Measurements from ENCODE around the gene ARFGEF3. TPM values are rescaled to one million over a fixed set of nuclear protein-coding genes. Genes with fewer than 3 reads are reported as not detected.

ARFGEF3 gene
- total RNA-seq, 1 experiment from 2014 or later: 5.2 TPM

DNA sequence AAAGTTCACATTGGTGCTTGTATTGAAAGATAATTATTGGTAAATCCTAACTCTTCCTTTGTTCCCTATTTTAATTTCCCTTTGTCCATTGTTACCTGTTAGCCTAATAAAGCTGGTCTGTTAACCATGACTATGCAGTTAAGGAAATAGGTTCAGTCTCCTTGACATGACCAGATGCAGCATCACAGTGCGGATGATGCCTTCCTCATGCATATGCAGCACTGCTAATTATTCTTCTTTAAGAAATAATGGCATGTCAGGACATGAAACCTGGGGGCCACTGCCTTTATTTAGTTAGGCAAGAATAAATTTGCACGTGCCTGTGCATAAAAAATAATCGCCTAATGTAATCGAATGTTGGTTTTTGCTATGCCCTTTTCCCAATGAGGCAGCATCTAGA lies 40.1 kb downstream of the ARFGEF3 start:
- H3K4me3 Mint-ChIP-seq (ENCODE audit: unreplicated experiment): no peak overlapping the region
- H3K27me3 Mint-ChIP-seq (ENCODE audit: insufficient read depth, unreplicated experiment): no peaks in the 10 kb centered on the region
- H3K36me3 Mint-ChIP-seq (ENCODE audit: insufficient read depth, unreplicated experiment): no peaks in the 10 kb centered on the region
- ChIA-PET POLR2A (no interaction called here), CTCF (no interaction called here)
- intact Hi-C loops (cut with micrococcal nuclease; ENCODE audit: unreplicated experiment): no loop called here
- BruUV-seq (replicated peaks): no TSS peak
- no peak overlapping the region for H3K27ac Mint-ChIP-seq (ENCODE audit: unreplicated experiment)
- no peak overlapping the region for H3K4me3 ChIP-seq (ENCODE audit: low read depth, low read length)
- no peak for DNase-seq
- TF ChIP-seq, protein P1, sequence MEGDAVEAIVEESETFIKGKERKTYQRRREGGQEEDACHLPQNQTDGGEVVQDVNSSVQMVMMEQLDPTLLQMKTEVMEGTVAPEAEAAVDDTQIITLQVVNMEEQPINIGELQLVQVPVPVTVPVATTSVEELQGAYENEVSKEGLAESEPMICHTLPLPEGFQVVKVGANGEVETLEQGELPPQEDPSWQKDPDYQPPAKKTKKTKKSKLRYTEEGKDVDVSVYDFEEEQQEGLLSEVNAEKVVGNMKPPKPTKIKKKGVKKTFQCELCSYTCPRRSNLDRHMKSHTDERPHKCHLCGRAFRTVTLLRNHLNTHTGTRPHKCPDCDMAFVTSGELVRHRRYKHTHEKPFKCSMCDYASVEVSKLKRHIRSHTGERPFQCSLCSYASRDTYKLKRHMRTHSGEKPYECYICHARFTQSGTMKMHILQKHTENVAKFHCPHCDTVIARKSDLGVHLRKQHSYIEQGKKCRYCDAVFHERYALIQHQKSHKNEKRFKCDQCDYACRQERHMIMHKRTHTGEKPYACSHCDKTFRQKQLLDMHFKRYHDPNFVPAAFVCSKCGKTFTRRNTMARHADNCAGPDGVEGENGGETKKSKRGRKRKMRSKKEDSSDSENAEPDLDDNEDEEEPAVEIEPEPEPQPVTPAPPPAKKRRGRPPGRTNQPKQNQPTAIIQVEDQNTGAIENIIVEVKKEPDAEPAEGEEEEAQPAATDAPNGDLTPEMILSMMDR (IDR thresholded peaks at IDR 0.05; ENCODE audit: insufficient read depth in 1 of 2, low read depth in 1 of 2, low read length in 1 of 2, severe bottlenecking in 1 of 2, unreplicated experiment in 1 of 2): no peak
- H3K9me3 Mint-ChIP-seq (ENCODE audit: unreplicated experiment): no peaks in the 10 kb centered on the region
- no peaks in the 10 kb centered on the region for H3K4me1 ChIP-seq
- H3K9me3 ChIP-seq: no peaks in the 10 kb centered on the region
- H3K36me3 ChIP-seq (ENCODE audit: control insufficient read depth, insufficient read depth, low read length): no peaks in the 10 kb centered on the region
- no peaks in the 10 kb centered on the region for H3K27me3 ChIP-seq (replicated peaks; ENCODE audit: control insufficient read depth, insufficient read depth, low read length)
- peaks cover 6% of the 10 kb centered on the region for H3K4me1 Mint-ChIP-seq (ENCODE audit: low read depth, unreplicated experiment)

DNA sequence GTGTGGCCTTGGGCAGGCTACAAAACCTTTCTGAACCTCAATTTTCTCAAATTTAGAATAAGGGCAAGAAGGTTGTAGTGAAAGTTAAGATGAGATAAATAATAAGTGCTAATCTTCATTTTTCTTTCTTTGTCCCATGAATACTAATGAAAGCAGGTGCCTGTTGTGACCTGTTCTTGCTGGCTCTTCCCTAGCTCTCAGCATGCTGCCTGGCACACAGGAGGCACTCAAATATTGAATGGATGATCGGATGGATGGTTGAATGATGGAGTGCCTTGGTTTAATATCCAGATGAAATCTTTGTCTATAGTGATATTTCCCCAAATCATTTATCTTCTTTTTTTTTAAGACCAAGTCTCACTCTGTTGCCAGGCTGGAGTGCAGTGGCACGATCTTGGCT lies 41.6 kb downstream of the ARFGEF3 start:
- Histone ChIP-seq H3K9me3 (no peaks in the 10 kb centered on the region), H3K36me3 (ENCODE audit: control insufficient read depth, insufficient read depth, low read length) (no peaks in the 10 kb centered on the region), H3K4me1 (no peaks in the 10 kb centered on the region), H3K4me3 (ENCODE audit: low read depth, low read length) (no peak overlapping the region), H3K27me3 (replicated peaks; ENCODE audit: control insufficient read depth, insufficient read depth, low read length) (no peaks in the 10 kb centered on the region)
- Mint-ChIP-seq H3K27ac (ENCODE audit: unreplicated experiment) (no peak overlapping the region), H3K27me3 (ENCODE audit: insufficient read depth, unreplicated experiment) (no peaks in the 10 kb centered on the region), H3K9me3 (ENCODE audit: unreplicated experiment) (no peaks in the 10 kb centered on the region), H3K36me3 (ENCODE audit: insufficient read depth, unreplicated experiment) (no peaks in the 10 kb centered on the region), H3K4me3 (ENCODE audit: unreplicated experiment) (no peak overlapping the region), H3K4me1 (ENCODE audit: low read depth, unreplicated experiment) (peaks cover 6% of the 10 kb centered on the region)
- CTCF ChIA-PET: no interaction called here
- TF ChIP-seq, protein P1 (IDR thresholded peaks at IDR 0.05; ENCODE audit: insufficient read depth in 1 of 2, low read depth in 1 of 2, low read length in 1 of 2, severe bottlenecking in 1 of 2, unreplicated experiment in 1 of 2): no peak
- POLR2A ChIA-PET: no interaction called here
- BruUV-seq (replicated peaks): no TSS peak
- intact Hi-C loops (cut with micrococcal nuclease; ENCODE audit: unreplicated experiment): no loop called here
- no peak for DNase-seq

DNA sequence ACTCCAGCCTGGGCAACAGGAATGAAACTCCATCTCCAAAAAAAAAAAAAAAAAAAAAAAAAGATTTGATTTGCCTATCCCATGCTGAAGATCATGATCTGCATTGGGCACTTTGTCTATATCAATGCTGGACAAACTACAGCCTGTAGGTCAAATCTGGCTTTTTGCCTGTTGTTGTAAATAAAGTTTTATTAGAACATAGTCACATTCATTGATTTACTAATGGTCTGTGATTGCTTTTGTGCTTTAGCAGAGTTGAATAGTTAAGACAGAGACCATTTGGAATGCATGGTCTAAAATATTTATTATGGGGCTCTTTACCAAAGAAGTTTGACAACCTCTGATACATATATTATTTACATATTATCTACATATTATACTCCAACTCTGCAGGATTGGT lies 42.6 kb downstream of the ARFGEF3 start:
- intact Hi-C loops (cut with micrococcal nuclease; ENCODE audit: unreplicated experiment): no loop called here
- H3K27me3 Mint-ChIP-seq (ENCODE audit: insufficient read depth, unreplicated experiment): no peaks in the 10 kb centered on the region
- no peaks in the 10 kb centered on the region for H3K36me3 Mint-ChIP-seq (ENCODE audit: insufficient read depth, unreplicated experiment)
- H3K4me1 ChIP-seq: no peaks in the 10 kb centered on the region
- no peak overlapping the region for H3K4me3 ChIP-seq (ENCODE audit: low read depth, low read length)
- peaks cover 6% of the 10 kb centered on the region for H3K4me1 Mint-ChIP-seq (ENCODE audit: low read depth, unreplicated experiment)
- no peaks in the 10 kb centered on the region for H3K36me3 ChIP-seq (ENCODE audit: control insufficient read depth, insufficient read depth, low read length)
- no peaks in the 10 kb centered on the region for H3K9me3 Mint-ChIP-seq (ENCODE audit: unreplicated experiment)
- H3K27ac Mint-ChIP-seq (ENCODE audit: unreplicated experiment): no peak overlapping the region
- TF ChIP-seq, protein P1 (IDR thresholded peaks at IDR 0.05; ENCODE audit: insufficient read depth in 1 of 2, low read depth in 1 of 2, low read length in 1 of 2, severe bottlenecking in 1 of 2, unreplicated experiment in 1 of 2): no peak
- DNase-seq: no peak
- CTCF ChIA-PET: no interaction called here
- no peaks in the 10 kb centered on the region for H3K9me3 ChIP-seq
- no peak overlapping the region for H3K4me3 Mint-ChIP-seq (ENCODE audit: unreplicated experiment)
- no TSS peak for BruUV-seq (replicated peaks)
- no peaks in the 10 kb centered on the region for H3K27me3 ChIP-seq (replicated peaks; ENCODE audit: control insufficient read depth, insufficient read depth, low read length)
- POLR2A ChIA-PET: no interaction called here
